ENCODE data around the gene ERC1.

Gene ERC1

GRCh38 chr12:968545-968944 lies 22.5 kb upstream of the ERC1 start:
- TF ChIP-seq CTCF (IDR thresholded peaks at IDR 0.05; ENCODE audit: low read depth, low read length): no peak

GRCh38 chr12:969821-970220 lies 21.2 kb upstream of the ERC1 start:
- H3K4me3 ChIP-seq (ENCODE audit: low read depth, low read length): no peak overlapping the region
- TF ChIP-seq CTCF (IDR thresholded peaks at IDR 0.05; ENCODE audit: low read depth, low read length): no peak

More at GRCh38 chr12:968545-968944, 22.5 kb upstream of the ERC1 start:
- no peak overlapping the region for H3K4me3 ChIP-seq (ENCODE audit: low read depth, low read length)

- TF ChIP-seq CTCF (IDR thresholded peaks at IDR 0.05; ENCODE audit: low read depth, low read length): no peak
- H3K4me3 ChIP-seq (ENCODE audit: low read depth, low read length): no peak overlapping the region
Measured at GRCh38 chr12:971991-972390, 19.0 kb upstream of the ERC1 start.

GRCh38 chr12:974271-974862 lies 16.7 kb upstream of the ERC1 start:
- H3K4me3 ChIP-seq (ENCODE audit: low read depth, low read length): no peak overlapping the region
- TF ChIP-seq CTCF (IDR thresholded peaks at IDR 0.05; ENCODE audit: low read depth, low read length): no peak

GRCh38 chr12:976644-977043 lies 14.4 kb upstream of the ERC1 start:
- H3K4me3 ChIP-seq (ENCODE audit: low read depth, low read length): no peak overlapping the region
- no peak for TF ChIP-seq CTCF (IDR thresholded peaks at IDR 0.05; ENCODE audit: low read depth, low read length)

GRCh38 chr12:977156-977555 lies 13.9 kb upstream of the ERC1 start:
- H3K4me3 ChIP-seq (ENCODE audit: low read depth, low read length): no peak overlapping the region
- TF ChIP-seq CTCF (IDR thresholded peaks at IDR 0.05; ENCODE audit: low read depth, low read length): no peak

GRCh38 chr12:979349-979748 lies 11.7 kb upstream of the ERC1 start:
- TF ChIP-seq CTCF (IDR thresholded peaks at IDR 0.05; ENCODE audit: low read depth, low read length): no peak

More at GRCh38 chr12:979349-979748, 11.7 kb upstream of the ERC1 start:
- no peak overlapping the region for H3K4me3 ChIP-seq (ENCODE audit: low read depth, low read length)
